Progenitor cell of endocrine pancreas (in vitro differentiated cells): ENCODE measurements around the gene GAS2L1. TPM values are rescaled to one million over a fixed set of nuclear protein-coding genes. Genes with fewer than 3 reads are reported as not detected.
"Not testable (repeated sequence)": the region's sequence is repeated elsewhere in the genome, so short reads cannot be mapped to it uniquely, and the experiment has no call there.

Source experiments
- DNase-seq: peaks from one replicate; pipeline ENCODE4 v3.0.0; 2021; ENCODE audit warnings: low spot score; ENCODE audit not compliant: unreplicated experiment
- H3K27ac Mint-ChIP-seq: 2 replicates; pipeline ENCODE4 v1.8.0; 2021; ENCODE audit warnings: mild to moderate bottlenecking, moderate library complexity, mixed read lengths
- H3K27me3 Mint-ChIP-seq: 2 replicates; pipeline ENCODE4 v1.8.0; 2021; ENCODE audit warnings: mixed read lengths
- H3K36me3 Mint-ChIP-seq: 2 replicates; pipeline ENCODE4 v1.8.0; 2022; ENCODE audit warnings: mixed read lengths; ENCODE audit not compliant: insufficient read depth
- H3K4me1 Mint-ChIP-seq: 2 replicates; pipeline ENCODE4 v1.8.0; 2021; ENCODE audit warnings: low read depth, mixed read lengths
- H3K4me3 Mint-ChIP-seq: 2 replicates; pipeline ENCODE4 v1.8.0; 2021; ENCODE audit warnings: low read depth, mild to moderate bottlenecking, moderate library complexity, mixed read lengths
- H3K9me3 Mint-ChIP-seq: 2 replicates; pipeline ENCODE4 v1.8.0; 2021; ENCODE audit warnings: low read depth, mixed read lengths
- CTCF ChIP-seq: fragments of 200-600 bp; sonication (generic); IDR thresholded peaks from one replicate; pipeline ENCODE4 v1.5.0; 2021; ENCODE audit warnings: antibody characterized with exemption, mild to moderate bottlenecking; ENCODE audit not compliant: unreplicated experiment
- total RNA-seq: library from RNA; stranded (reverse); gene quantifications from 2 replicates; pipeline ENCODE4 v1.2.1, GENCODE V29; 2021

GAS2L1 gene
- total RNA-seq, 1 donor from 2014 or later, result 11.5 TPM

- no peak for DNase-seq
- no peaks in the 10 kb centered on the region for H3K4me1 Mint-ChIP-seq
- no peak overlapping the region for H3K4me3 Mint-ChIP-seq
- no peak overlapping the region for H3K27ac Mint-ChIP-seq
- peaks cover 17% of the 10 kb centered on the region for H3K36me3 Mint-ChIP-seq
- TF ChIP-seq CTCF, result no peak
- no peaks in the 10 kb centered on the region for H3K9me3 Mint-ChIP-seq
- H3K27me3 Mint-ChIP-seq, result no peaks in the 10 kb centered on the region
Observed at GRCh38 chr22:29351891-29352290, 45.4 kb downstream of the GAS2L1 start.

- Mint-ChIP-seq H3K27me3 (no peaks in the 10 kb centered on the region), H3K4me1 (no peaks in the 10 kb centered on the region), H3K9me3 (no peaks in the 10 kb centered on the region), H3K36me3 (peaks cover 14% of the 10 kb centered on the region), H3K4me3 (no peak overlapping the region), H3K27ac (peak overlapping the region; percentile 50)
- TF ChIP-seq CTCF, result no peak
- DNase-seq, result no peak
Observed at GRCh38 chr22:29352778-29353177, 46.3 kb downstream of the GAS2L1 start.

- TF ChIP-seq CTCF, result no peak
- Mint-ChIP-seq H3K9me3 (no peaks in the 10 kb centered on the region), H3K4me1 (no peaks in the 10 kb centered on the region), H3K4me3 (no peak overlapping the region), H3K27me3 (no peaks in the 10 kb centered on the region), H3K27ac (no peak overlapping the region), H3K36me3 (peaks cover 16% of the 10 kb centered on the region)
- no peak for DNase-seq
Observed at GRCh38 chr22:29353286-29353685, 46.8 kb downstream of the GAS2L1 start.

GRCh38 chr22:29353860-29354259 lies 47.4 kb downstream of the GAS2L1 start:
- no peaks in the 10 kb centered on the region for H3K4me1 Mint-ChIP-seq
- DNase-seq, result no peak
- peaks cover 17% of the 10 kb centered on the region for H3K36me3 Mint-ChIP-seq
- TF ChIP-seq CTCF, result no peak
- no peak overlapping the region for H3K4me3 Mint-ChIP-seq
- no peaks in the 10 kb centered on the region for H3K9me3 Mint-ChIP-seq
- H3K27ac Mint-ChIP-seq, result no peak overlapping the region
- H3K27me3 Mint-ChIP-seq, result no peaks in the 10 kb centered on the region

GRCh38 chr22:29357193-29357890 lies 50.9 kb downstream of the GAS2L1 start:
- H3K4me3 Mint-ChIP-seq, H3K27me3 Mint-ChIP-seq, DNase-seq, H3K9me3 Mint-ChIP-seq, H3K4me1 Mint-ChIP-seq, H3K27ac Mint-ChIP-seq: not testable (repeated sequence)
- H3K36me3 Mint-ChIP-seq, result peaks cover 13% of the 10 kb centered on the region

GRCh38 chr22:29359469-29359868 lies 53.0 kb downstream of the GAS2L1 start:
- Mint-ChIP-seq H3K4me1 (no peaks in the 10 kb centered on the region), H3K36me3 (peaks cover 14% of the 10 kb centered on the region), H3K9me3 (no peaks in the 10 kb centered on the region), H3K4me3 (no peak overlapping the region), H3K27me3 (no peaks in the 10 kb centered on the region), H3K27ac (no peak overlapping the region)
- peak; percentile 51 for TF ChIP-seq CTCF
- no peak for DNase-seq
